ENCODE data around the gene GUSB.

Gene GUSB

DNA sequence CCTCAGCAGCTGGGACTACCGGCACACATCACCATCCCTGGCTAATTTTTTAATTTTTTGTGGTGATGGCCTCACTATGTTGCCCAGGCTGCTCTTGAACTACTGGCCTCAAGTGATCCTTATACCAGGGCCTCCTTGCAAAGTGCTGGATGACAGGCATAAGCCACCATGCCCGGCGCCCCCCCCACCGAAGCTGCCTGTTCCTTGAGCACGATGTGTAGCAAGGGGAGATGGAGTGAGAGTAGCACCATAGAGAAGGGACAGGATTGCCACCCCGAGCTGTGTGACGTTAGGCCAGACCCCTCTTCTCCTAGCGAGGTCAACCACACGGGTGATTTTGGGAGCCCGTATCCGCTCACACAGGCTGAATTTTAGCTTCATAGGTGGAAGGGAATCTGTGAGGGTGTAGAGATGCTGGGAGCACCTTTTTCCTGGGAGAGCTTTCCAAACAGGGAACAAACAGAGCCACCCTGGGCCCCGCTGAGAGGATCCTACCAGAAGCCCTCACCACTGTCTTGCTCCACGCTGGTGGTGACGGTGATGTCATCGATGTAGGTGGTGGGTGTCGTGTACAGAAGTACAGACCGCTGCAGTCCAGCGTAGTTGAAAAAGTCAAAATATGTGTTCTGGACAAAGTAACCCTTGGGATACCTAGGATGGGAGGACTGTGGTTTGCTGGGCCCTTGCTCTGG is 3.0 kb downstream of the GUSB start:
- TF ChIP-seq CTCF (IDR thresholded peaks at IDR 0.05; ENCODE audit: low read depth, low read length) = no peak
- no peak for DNase-seq (ENCODE audit: extremely low read depth, low read depth)

DNA sequence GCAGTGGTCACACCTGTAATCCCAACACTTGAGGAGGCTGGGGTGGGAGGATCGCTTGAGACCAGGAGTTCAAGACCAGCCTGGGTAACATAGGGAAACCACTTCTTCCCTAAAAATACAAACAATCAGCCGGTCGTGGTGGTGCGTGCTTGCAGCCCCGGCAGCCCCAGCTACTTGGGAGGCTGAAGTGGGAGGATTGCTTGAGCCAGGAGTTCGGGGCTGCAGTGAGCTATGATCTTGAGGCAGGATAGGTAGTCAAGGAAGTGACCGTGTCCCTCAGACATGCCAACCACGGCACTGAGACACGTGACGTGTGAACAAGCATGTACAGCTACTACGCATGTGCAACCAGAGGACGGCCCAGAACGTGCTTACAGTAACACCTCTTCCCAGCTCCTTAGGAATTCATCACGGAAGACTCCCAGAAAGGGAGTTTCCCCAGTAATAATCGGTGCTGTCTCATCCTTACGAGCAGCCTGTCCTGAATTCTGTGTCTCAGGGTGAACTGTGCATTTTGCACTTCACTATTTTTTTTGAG is 5.3 kb downstream of the GUSB start:
- no peak for TF ChIP-seq CTCF (IDR thresholded peaks at IDR 0.05; ENCODE audit: low read depth, low read length)
- DNase-seq (ENCODE audit: extremely low read depth, low read depth) = no peak

- no peak for TF ChIP-seq CTCF (IDR thresholded peaks at IDR 0.05; ENCODE audit: low read depth, low read length)
- no peak for DNase-seq (ENCODE audit: extremely low read depth, low read depth)
Measured at GRCh38 chr7:65975814-65976445, 6.1 kb downstream of the GUSB start.

DNA sequence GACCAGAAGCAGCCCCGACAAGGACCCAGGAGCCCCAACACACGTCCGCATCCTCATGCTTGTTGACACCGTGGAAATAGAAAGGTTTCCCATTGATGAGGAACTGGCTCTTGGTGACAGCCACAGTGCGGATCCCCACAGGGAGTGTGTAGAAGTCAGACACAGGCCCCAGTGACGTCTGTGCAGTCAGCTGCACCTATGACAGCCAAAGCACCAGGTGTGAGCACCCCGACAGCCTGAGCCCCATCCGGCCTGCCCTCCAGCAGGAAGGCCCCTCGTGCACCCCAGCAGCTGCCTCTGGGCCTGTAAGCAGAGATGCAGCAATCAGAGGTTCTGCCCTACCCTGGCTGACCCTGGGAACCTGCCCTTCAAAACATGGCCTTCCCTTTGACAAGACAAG is 7.1 kb downstream of the GUSB start:
- TF ChIP-seq CTCF (IDR thresholded peaks at IDR 0.05; ENCODE audit: low read depth, low read length) = no peak
- no peak for DNase-seq (ENCODE audit: extremely low read depth, low read depth)

DNA sequence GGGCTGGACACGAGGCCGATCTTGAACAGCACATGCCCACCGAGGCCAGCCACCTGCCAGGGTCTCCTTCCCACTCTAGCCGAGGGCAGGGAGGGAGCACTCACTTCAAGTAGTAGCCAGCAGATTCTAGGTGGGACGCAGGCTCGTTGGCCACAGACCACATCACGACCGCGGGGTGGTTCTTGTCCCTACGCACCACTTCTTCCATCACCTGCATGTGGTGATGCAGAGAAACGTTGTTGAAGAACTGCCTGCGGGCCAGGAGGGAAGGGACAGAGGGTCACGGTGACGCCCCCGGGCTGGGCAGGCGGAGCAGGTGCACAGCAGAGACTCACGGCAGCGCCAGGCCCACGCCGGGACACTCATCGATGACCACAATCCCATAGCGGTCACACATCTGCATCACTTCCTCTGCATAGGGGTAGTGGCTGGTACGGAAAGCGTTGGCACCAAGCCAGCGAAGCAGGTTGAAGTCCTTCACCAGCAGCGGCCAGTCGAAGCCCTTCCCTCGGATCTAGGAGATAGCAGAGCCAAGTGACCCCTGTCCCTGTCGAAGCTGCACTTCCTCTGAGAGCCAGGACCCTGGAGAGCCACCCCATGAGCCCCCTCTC is 7.7 kb downstream of the GUSB start:
- no peak for DNase-seq (ENCODE audit: extremely low read depth, low read depth)
- TF ChIP-seq CTCF (IDR thresholded peaks at IDR 0.05; ENCODE audit: low read depth, low read length) = no peak

DNA sequence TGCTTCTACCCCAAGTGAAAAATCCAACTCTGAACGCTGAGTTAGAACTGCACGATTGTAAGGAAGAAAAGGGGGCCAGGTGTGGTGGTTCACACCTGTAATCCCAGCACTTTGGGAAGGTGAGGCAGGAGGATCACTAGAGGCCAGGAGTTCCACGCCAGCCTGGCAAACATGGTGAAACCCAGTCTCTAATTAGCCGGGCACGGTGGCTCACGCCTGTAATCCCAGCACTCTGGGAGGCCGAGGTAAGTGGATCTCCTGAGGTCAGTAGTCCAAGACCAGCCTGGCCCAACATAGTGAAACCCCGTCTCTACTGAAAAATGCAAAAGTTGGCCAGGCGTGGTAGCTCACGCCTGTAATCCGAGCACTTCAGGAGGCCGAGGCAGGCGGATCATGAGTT is 9.0 kb downstream of the GUSB start:
- TF ChIP-seq CTCF (IDR thresholded peaks at IDR 0.05; ENCODE audit: low read depth, low read length) = no peak
- DNase-seq (ENCODE audit: extremely low read depth, low read depth) = no peak

DNA sequence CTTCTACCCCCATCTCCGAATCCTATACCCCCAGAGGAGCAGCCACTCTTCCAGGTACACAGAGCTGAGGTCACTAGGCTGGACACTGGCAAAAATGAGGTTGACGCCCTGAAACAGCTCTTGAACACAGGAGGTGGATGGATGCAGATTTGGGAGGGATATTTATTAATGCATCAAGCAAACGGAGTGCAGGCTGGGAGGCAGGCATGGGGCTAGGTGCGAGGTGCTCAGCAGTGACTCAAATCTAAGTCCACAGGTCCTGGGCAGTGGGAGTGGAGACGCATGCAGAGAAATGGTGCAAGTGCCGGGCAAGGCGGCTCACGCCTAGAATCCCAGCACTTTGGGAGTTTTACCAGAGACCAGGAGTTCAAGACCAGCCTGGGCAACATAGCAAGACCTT is 11.0 kb downstream of the GUSB start:
- no peak for DNase-seq (ENCODE audit: extremely low read depth, low read depth)
- TF ChIP-seq CTCF (IDR thresholded peaks at IDR 0.05; ENCODE audit: low read depth, low read length) = no peak

Measured in AG09319 (cell line).